CD4-positive, alpha-beta memory T cell (primary cell): Measurements from ENCODE around the gene PRDM10. TPM values are rescaled to one million over a fixed set of nuclear protein-coding genes. Genes with fewer than 3 reads are reported as not detected.

Source experiments
- CTCF ChIA-PET: fragments of 350-600 bp; sonication (Branson Sonifier 250); formaldehyde crosslinking; loops from one replicate; lab custom pipeline; 2021; ENCODE audit warnings: inconsistent platforms; ENCODE audit not compliant: partially characterized antibody; lab: Charles Lee
- POLR2A ChIA-PET: fragments of 350-600 bp; sonication (Branson Sonifier 250); formaldehyde crosslinking; loops from one replicate; lab custom pipeline; 2021; ENCODE audit not compliant: partially characterized antibody; lab: Charles Lee
- DNase-seq, 5 donors: peaks; one replicate each; pipeline versions ENCODE4 v3.0.0 to v3.0.0-alpha.2; 2020 to 2022; ENCODE audit warnings: mixed read lengths in 1 of 5
- H3K27ac ChIP-seq: one replicate; pipeline ENCODE4 v1.7.0; 2013; ENCODE audit warnings: low read depth, low read length
- H3K27me3 ChIP-seq: 2 replicates; pipeline ENCODE4 v1.7.0; 2013; ENCODE audit warnings: mild to moderate bottlenecking, low read length, moderate library complexity; ENCODE audit not compliant: insufficient read depth
- H3K36me3 ChIP-seq: 2 replicates; pipeline ENCODE4 v1.7.0; 2013; ENCODE audit warnings: mild to moderate bottlenecking, low read length, moderate library complexity; ENCODE audit not compliant: insufficient read depth
- H3K4me1 ChIP-seq: 2 replicates; pipeline ENCODE4 v1.7.0; 2013; ENCODE audit warnings: mild to moderate bottlenecking, low read length, moderate library complexity; ENCODE audit not compliant: insufficient read depth
- H3K4me3 ChIP-seq, 2 donors: one replicate each; pipeline ENCODE4 v1.7.0; 2013; ENCODE audit warnings: low read length in 2 of 2, mild to moderate bottlenecking in 1 of 2
- H3K9me3 ChIP-seq, 2 donors: one replicate each; pipeline ENCODE4 v1.7.0; 2013; ENCODE audit warnings: low read length in 2 of 2, control low read depth in 1 of 2; ENCODE audit not compliant: control insufficient read depth in 1 of 2
- H3K27ac Mint-ChIP-seq, 7 donors: one replicate each; pipeline ENCODE4 v1.8.0; 2020 to 2021; ENCODE audit warnings: mixed read lengths in 7 of 7, mild to moderate bottlenecking in 6 of 7, inconsistent platforms in 3 of 7, moderate library complexity in 3 of 7
- H3K27me3 Mint-ChIP-seq, 2 donors: one replicate each; pipeline ENCODE4 v1.8.0; 2020 to 2021; ENCODE audit warnings: mixed read lengths in 2 of 2
- H3K36me3 Mint-ChIP-seq, 2 donors: one replicate each; pipeline ENCODE4 v1.8.0; 2020 to 2021; ENCODE audit warnings: mixed read lengths in 2 of 2, inconsistent platforms in 1 of 2, mild to moderate bottlenecking in 1 of 2
- H3K4me1 Mint-ChIP-seq, 4 donors: one replicate each; pipeline ENCODE4 v1.8.0; 2020 to 2021; ENCODE audit warnings: mixed read lengths in 4 of 4, mild to moderate bottlenecking in 1 of 4
- H3K4me3 Mint-ChIP-seq, 8 donors: one replicate each; pipeline ENCODE4 v1.8.0; 2020 to 2021; ENCODE audit warnings: mixed read lengths in 8 of 8, mild to moderate bottlenecking in 7 of 8, moderate library complexity in 6 of 8, inconsistent platforms in 3 of 8
- H3K9me3 Mint-ChIP-seq, 8 donors: one replicate each; pipeline ENCODE4 v1.8.0; 2020 to 2021; ENCODE audit warnings: mixed read lengths in 8 of 8, mild to moderate bottlenecking in 5 of 8, inconsistent platforms in 3 of 8, moderate library complexity in 1 of 8
- intact Hi-C: fragments of 100-400 bp; cut with micrococcal nuclease; formaldehyde crosslinking; loops from one replicate; pipeline ENCODE4 v1.15.1; 2023
- polyA plus RNA-seq, 2 donors: library from polyadenylated mRNA; unstranded; fragments of 300-500 nt; fragmentation: Illumina TruSeq; gene quantifications; one replicate each; pipeline ENCODE4 v1.2.3, GENCODE V29; 2021
- total RNA-seq, 2 experiments: library from RNA; stranded (reverse); gene quantifications; one replicate each; pipeline ENCODE4 v1.2.3, GENCODE V29; 2021

Gene PRDM10
- total and polyA plus RNA-seq, 4 experiments from 2014 or later: 1.3 to 13.0 (median 7.8) TPM

GRCh38 chr11:129950101-129951091 is 52.2 kb downstream of the PRDM10 start:
- Histone ChIP-seq H3K9me3 (no peaks in the 10 kb centered on the region), H3K4me1 (no peaks in the 10 kb centered on the region), H3K4me3 (no peak overlapping the region), H3K27me3 (no peaks in the 10 kb centered on the region), H3K36me3 (no peaks in the 10 kb centered on the region), H3K27ac (no peak overlapping the region)
- POLR2A ChIA-PET: no interaction called here
- H3K9me3 Mint-ChIP-seq: no peaks in the 10 kb centered on the region
- H3K27ac Mint-ChIP-seq: no peak overlapping the region
- CTCF ChIA-PET: no interaction called here
- intact Hi-C loops: no loop called here
- DNase-seq: no peak
- H3K36me3 Mint-ChIP-seq: peaks cover 33 to 43% of the 10 kb centered on the region in 2 donors
- H3K27me3 Mint-ChIP-seq: no peaks in the 10 kb centered on the region
- H3K4me1 Mint-ChIP-seq: no peaks in the 10 kb centered on the region
- no peak overlapping the region for H3K4me3 Mint-ChIP-seq

GRCh38 chr11:129948926-129949466 is 53.6 kb downstream of the PRDM10 start:
- H3K4me1 Mint-ChIP-seq: no peaks in the 10 kb centered on the region
- Histone ChIP-seq H3K4me1 (no peaks in the 10 kb centered on the region), H3K27ac (no peak overlapping the region), H3K9me3 (no peaks in the 10 kb centered on the region), H3K27me3 (no peaks in the 10 kb centered on the region), H3K4me3 (no peak overlapping the region), H3K36me3 (no peaks in the 10 kb centered on the region)
- no peaks in the 10 kb centered on the region for H3K9me3 Mint-ChIP-seq
- H3K36me3 Mint-ChIP-seq: peaks cover 37 to 44% of the 10 kb centered on the region in 2 donors
- intact Hi-C loops: no loop called here
- H3K27me3 Mint-ChIP-seq: no peaks in the 10 kb centered on the region
- POLR2A ChIA-PET: no interaction called here
- H3K4me3 Mint-ChIP-seq: no peak overlapping the region
- CTCF ChIA-PET: no interaction called here
- H3K27ac Mint-ChIP-seq: no peak overlapping the region
- no peak for DNase-seq

GRCh38 chr11:129947474-129947873 is 55.2 kb downstream of the PRDM10 start:
- intact Hi-C loops: no loop called here

DNA sequence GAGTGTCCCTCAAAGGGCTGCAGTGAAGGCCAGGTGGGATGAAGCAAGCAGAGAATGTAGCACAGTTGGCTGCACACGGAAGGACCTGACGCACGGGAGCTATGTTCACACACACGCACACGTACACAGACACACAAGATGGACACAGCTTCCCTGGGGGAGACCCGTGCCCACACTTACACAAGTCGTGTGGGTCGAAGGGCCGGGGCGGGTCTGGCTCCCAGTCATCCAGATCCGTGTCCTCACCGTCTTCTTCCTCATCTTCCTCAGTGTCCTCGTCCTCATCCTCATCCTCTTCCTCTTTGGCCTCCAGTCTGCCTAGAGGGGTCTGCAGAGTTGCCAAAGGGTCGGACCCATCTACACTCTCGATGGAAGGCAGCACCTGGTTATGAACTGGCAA is 55.7 kb downstream of the PRDM10 start:
- no peak overlapping the region for H3K27ac Mint-ChIP-seq
- no peak for DNase-seq
- H3K9me3 ChIP-seq: no peaks in the 10 kb centered on the region
- peaks cover 45 to 56% of the 10 kb centered on the region in 2 donors for H3K36me3 Mint-ChIP-seq
- H3K27ac ChIP-seq: no peak overlapping the region
- intact Hi-C loops: no loop called here
- H3K4me3 ChIP-seq: no peak overlapping the region
- no peak overlapping the region for H3K4me3 Mint-ChIP-seq
- no peaks in the 10 kb centered on the region for H3K27me3 ChIP-seq
- no peaks in the 10 kb centered on the region for H3K4me1 ChIP-seq
- ChIA-PET POLR2A (no interaction called here), CTCF (interaction anchor here (1.1 to 1.9 kb wide), 2 partner anchors 8 to 18 kb away, joined by 3 to 4 read pairs; no protein-coding TSS in a partner anchor)
- no peaks in the 10 kb centered on the region for H3K36me3 ChIP-seq
- no peaks in the 10 kb centered on the region for H3K4me1 Mint-ChIP-seq
- H3K9me3 Mint-ChIP-seq: no peaks in the 10 kb centered on the region
- no peaks in the 10 kb centered on the region for H3K27me3 Mint-ChIP-seq

More at GRCh38 chr11:129947474-129947873, 55.2 kb downstream of the PRDM10 start:
- no peaks in the 10 kb centered on the region for H3K27me3 ChIP-seq
- H3K4me3 ChIP-seq: no peak overlapping the region
- Mint-ChIP-seq H3K27ac (no peak overlapping the region), H3K27me3 (no peaks in the 10 kb centered on the region), H3K36me3 (peaks cover 42 to 52% of the 10 kb centered on the region in 2 donors), H3K4me1 (no peaks in the 10 kb centered on the region), H3K9me3 (no peaks in the 10 kb centered on the region), H3K4me3 (no peak overlapping the region)
- no peaks in the 10 kb centered on the region for H3K9me3 ChIP-seq
- no peaks in the 10 kb centered on the region for H3K4me1 ChIP-seq
- no peak overlapping the region for H3K27ac ChIP-seq
- no peaks in the 10 kb centered on the region for H3K36me3 ChIP-seq
- no peak for DNase-seq
- CTCF ChIA-PET: no interaction called here
- POLR2A ChIA-PET: no interaction called here

- DNase-seq: no peak
- H3K27ac ChIP-seq: no peak overlapping the region
- Mint-ChIP-seq H3K27me3 (no peaks in the 10 kb centered on the region), H3K9me3 (no peaks in the 10 kb centered on the region), H3K27ac (no peak overlapping the region), H3K36me3 (peaks cover 48 to 57% of the 10 kb centered on the region in 2 donors), H3K4me3 (no peak overlapping the region), H3K4me1 (no peaks in the 10 kb centered on the region)
- H3K4me3 ChIP-seq: no peak overlapping the region
- no peaks in the 10 kb centered on the region for H3K27me3 ChIP-seq
- no peaks in the 10 kb centered on the region for H3K9me3 ChIP-seq
- no peaks in the 10 kb centered on the region for H3K4me1 ChIP-seq
- CTCF ChIA-PET: interaction anchor here (1.1 to 1.9 kb wide), 2 partner anchors 9 to 18 kb away, joined by 3 to 4 read pairs; no protein-coding TSS in a partner anchor
- H3K36me3 ChIP-seq: no peaks in the 10 kb centered on the region
- intact Hi-C loops: no loop called here
- POLR2A ChIA-PET: no interaction called here
These were observed 56.4 kb downstream of the PRDM10 start for GRCh38 chr11:129946256-129946655.

DNA sequence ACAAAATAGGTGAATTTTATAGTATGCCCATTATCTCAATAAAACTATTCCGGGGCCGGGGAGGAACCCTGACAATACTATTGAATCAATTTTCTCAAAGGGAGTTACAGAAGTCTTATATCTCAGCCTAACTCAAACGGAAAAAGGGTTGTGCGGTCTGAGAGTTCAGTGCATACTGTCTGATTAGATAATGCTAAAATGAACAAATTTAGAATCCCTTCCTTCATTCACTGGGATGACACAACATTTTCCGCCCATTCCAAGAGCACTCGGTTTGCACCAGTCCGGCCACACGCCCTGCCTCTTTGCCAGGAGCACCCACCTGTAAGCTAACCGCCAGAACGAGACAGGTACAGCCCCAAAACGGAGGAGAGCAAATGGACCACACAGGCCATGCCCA is 57.3 kb downstream of the PRDM10 start:
- H3K36me3 ChIP-seq: no peaks in the 10 kb centered on the region
- CTCF ChIA-PET: interaction anchor here (1.9 kb wide), 1 partner anchor 10 kb away, joined by 4 read pairs; no protein-coding TSS in a partner anchor
- H3K27ac Mint-ChIP-seq: no peak overlapping the region
- H3K36me3 Mint-ChIP-seq: peaks cover 48 to 56% of the 10 kb centered on the region in 2 donors
- no peak overlapping the region for H3K27ac ChIP-seq
- no peaks in the 10 kb centered on the region for H3K4me1 Mint-ChIP-seq
- H3K4me3 Mint-ChIP-seq: no peak overlapping the region
- H3K9me3 Mint-ChIP-seq: no peaks in the 10 kb centered on the region
- H3K27me3 Mint-ChIP-seq: no peaks in the 10 kb centered on the region
- POLR2A ChIA-PET: no interaction called here
- no peaks in the 10 kb centered on the region for H3K27me3 ChIP-seq
- intact Hi-C loops: no loop called here
- no peaks in the 10 kb centered on the region for H3K9me3 ChIP-seq
- no peak for DNase-seq
- H3K4me1 ChIP-seq: no peaks in the 10 kb centered on the region
- no peak overlapping the region for H3K4me3 ChIP-seq

GRCh38 chr11:129944696-129945095 is 57.9 kb downstream of the PRDM10 start:
- H3K9me3 Mint-ChIP-seq: no peaks in the 10 kb centered on the region
- no peak for DNase-seq
- no peak overlapping the region for H3K27ac Mint-ChIP-seq
- H3K4me3 ChIP-seq: no peak overlapping the region
- ChIA-PET CTCF (interaction anchor here (0.7 kb wide), 1 partner anchor 102 kb away, joined by 3 read pairs; no protein-coding TSS in a partner anchor), POLR2A (no interaction called here)
- intact Hi-C loops: loop anchor here (5.0 kb wide), 1 partner anchor 188 kb away; no protein-coding TSS in a partner anchor
- no peaks in the 10 kb centered on the region for H3K27me3 ChIP-seq
- H3K4me1 Mint-ChIP-seq: no peaks in the 10 kb centered on the region
- H3K36me3 Mint-ChIP-seq: peaks cover 48 to 54% of the 10 kb centered on the region in 2 donors
- no peaks in the 10 kb centered on the region for H3K27me3 Mint-ChIP-seq
- no peaks in the 10 kb centered on the region for H3K9me3 ChIP-seq
- no peak overlapping the region for H3K4me3 Mint-ChIP-seq
- no peaks in the 10 kb centered on the region for H3K36me3 ChIP-seq
- no peak overlapping the region for H3K27ac ChIP-seq
- H3K4me1 ChIP-seq: no peaks in the 10 kb centered on the region
